KOPT-K1 (cell line): Measurements from ENCODE around the gene SGCG.
"Not testable (repeated sequence)": the region's sequence is repeated elsewhere in the genome, so short reads cannot be mapped to it uniquely, and the experiment has no call there.

ENCODE experiments used
- H3K27ac ChIP-seq: fragments of 200-600 bp; sonication (generic); 2 replicates; pipeline ENCODE4 v1.5.1; 2016; ENCODE audit warnings: antibody characterized with exemption, mild to moderate bottlenecking, low read depth, low read length; ENCODE audit not compliant: poor library complexity, severe bottlenecking
- H3K36me3 ChIP-seq: fragments of 200-600 bp; sonication (generic); 2 replicates; pipeline ENCODE4 v1.5.1; 2017; ENCODE audit warnings: antibody characterized with exemption, mild to moderate bottlenecking, low read length, moderate library complexity; ENCODE audit not compliant: insufficient read depth
- H3K9me3 ChIP-seq: fragments of 200-600 bp; sonication (generic); 2 replicates; pipeline ENCODE4 v1.5.1; 2017; ENCODE audit warnings: antibody characterized with exemption, low read length, mild to moderate bottlenecking; ENCODE audit not compliant: insufficient read depth, poor library complexity, severe bottlenecking

Gene SGCG

GRCh38 chr13:23175920-23176319 is 4.9 kb upstream of the SGCG start:
- H3K36me3 ChIP-seq: no peaks in the 10 kb centered on the region
- H3K27ac ChIP-seq: no peak overlapping the region
- H3K9me3 ChIP-seq: no peaks in the 10 kb centered on the region

GRCh38 chr13:23182142-23182541 is 1.4 kb downstream of the SGCG start:
- Histone ChIP-seq H3K9me3 (no peaks in the 10 kb centered on the region), H3K36me3 (no peaks in the 10 kb centered on the region), H3K27ac (no peak overlapping the region)

- Histone ChIP-seq H3K9me3 (no peaks in the 10 kb centered on the region), H3K36me3 (no peaks in the 10 kb centered on the region), H3K27ac (no peak overlapping the region)
Measured at GRCh38 chr13:23183292-23183691, 2.5 kb downstream of the SGCG start.

GRCh38 chr13:23185542-23185941 is 4.8 kb downstream of the SGCG start:
- no peaks in the 10 kb centered on the region for H3K9me3 ChIP-seq
- no peaks in the 10 kb centered on the region for H3K36me3 ChIP-seq
- no peak overlapping the region for H3K27ac ChIP-seq

- Histone ChIP-seq H3K9me3 (peaks cover under 1% of the 10 kb centered on the region), H3K36me3 (no peaks in the 10 kb centered on the region), H3K27ac (no peak overlapping the region)
Measured at GRCh38 chr13:23201870-23202269, 21.1 kb downstream of the SGCG start.

- Histone ChIP-seq H3K9me3 (peaks cover 4% of the 10 kb centered on the region), H3K27ac (no peak overlapping the region), H3K36me3 (no peaks in the 10 kb centered on the region)
Measured at GRCh38 chr13:23202383-23202782, 21.6 kb downstream of the SGCG start.

- peaks cover 4% of the 10 kb centered on the region for H3K9me3 ChIP-seq
- H3K36me3 ChIP-seq: no peaks in the 10 kb centered on the region
- H3K27ac ChIP-seq: no peak overlapping the region
Measured at GRCh38 chr13:23203516-23203915, 22.7 kb downstream of the SGCG start.

GRCh38 chr13:23205807-23206206 is 25.0 kb downstream of the SGCG start:
- peaks cover 4% of the 10 kb centered on the region for H3K9me3 ChIP-seq
- no peak overlapping the region for H3K27ac ChIP-seq
- no peaks in the 10 kb centered on the region for H3K36me3 ChIP-seq

GRCh38 chr13:23212671-23213070 is 31.9 kb downstream of the SGCG start:
- no peaks in the 10 kb centered on the region for H3K36me3 ChIP-seq
- peaks cover 9% of the 10 kb centered on the region for H3K9me3 ChIP-seq
- H3K27ac ChIP-seq: no peak overlapping the region

- Histone ChIP-seq H3K36me3 (no peaks in the 10 kb centered on the region), H3K9me3 (no peaks in the 10 kb centered on the region), H3K27ac (no peak overlapping the region)
Measured at GRCh38 chr13:23231241-23231640, 50.5 kb downstream of the SGCG start.

- Histone ChIP-seq H3K9me3 (no peaks in the 10 kb centered on the region), H3K27ac (no peak overlapping the region), H3K36me3 (no peaks in the 10 kb centered on the region)
Measured at GRCh38 chr13:23235994-23236393, 55.2 kb downstream of the SGCG start.

GRCh38 chr13:23243066-23243465 is 62.3 kb downstream of the SGCG start:
- H3K27ac ChIP-seq: no peak overlapping the region
- H3K36me3 ChIP-seq: no peaks in the 10 kb centered on the region
- no peaks in the 10 kb centered on the region for H3K9me3 ChIP-seq

- not testable (repeated sequence) for H3K9me3 ChIP-seq, H3K27ac ChIP-seq, H3K36me3 ChIP-seq
Measured at GRCh38 chr13:23248410-23248809, 67.6 kb downstream of the SGCG start.

- no peaks in the 10 kb centered on the region for H3K9me3 ChIP-seq
- no peaks in the 10 kb centered on the region for H3K36me3 ChIP-seq
- H3K27ac ChIP-seq: no peak overlapping the region
Measured at GRCh38 chr13:23254506-23254905, 73.7 kb downstream of the SGCG start.

- H3K9me3 ChIP-seq: no peaks in the 10 kb centered on the region
- H3K36me3 ChIP-seq: no peaks in the 10 kb centered on the region
- no peak overlapping the region for H3K27ac ChIP-seq
Measured at GRCh38 chr13:23267571-23267970, 86.8 kb downstream of the SGCG start.

- no peaks in the 10 kb centered on the region for H3K36me3 ChIP-seq
- H3K27ac ChIP-seq: no peak overlapping the region
- no peaks in the 10 kb centered on the region for H3K9me3 ChIP-seq
Measured at GRCh38 chr13:23268441-23268840, 87.7 kb downstream of the SGCG start.

GRCh38 chr13:23271331-23271730 is 90.6 kb downstream of the SGCG start:
- Histone ChIP-seq H3K36me3 (no peaks in the 10 kb centered on the region), H3K9me3 (no peaks in the 10 kb centered on the region), H3K27ac (no peak overlapping the region)
